HUES48 (cell line): ENCODE results near the gene HDAC8.
"Not testable (repeated sequence)": the region's sequence is repeated elsewhere in the genome, so short reads cannot be mapped to it uniquely, and the experiment has no call there.

Source experiments
- H3K27ac ChIP-seq: one replicate; pipeline ENCODE4 v1.7.0; 2013; ENCODE audit warnings: low read depth, low read length, inconsistent platforms
- H3K27me3 ChIP-seq: 2 replicates; pipeline ENCODE4 v1.6.1; 2013; ENCODE audit warnings: mild to moderate bottlenecking, low read length; ENCODE audit not compliant: control insufficient read depth, insufficient read depth
- H3K36me3 ChIP-seq: 2 replicates; pipeline ENCODE4 v1.6.1; 2013; ENCODE audit warnings: low read length; ENCODE audit not compliant: control insufficient read depth, insufficient read depth
- H3K4me1 ChIP-seq: 2 replicates; pipeline ENCODE4 v1.6.1; 2013; ENCODE audit warnings: mild to moderate bottlenecking, low read length; ENCODE audit not compliant: control insufficient read depth, insufficient read depth
- H3K4me3 ChIP-seq: 2 replicates; pipeline ENCODE4 v1.5.1; 2013; ENCODE audit warnings: mild to moderate bottlenecking, low read depth, low read length
- H3K9ac ChIP-seq: 2 replicates; pipeline ENCODE4 v1.6.1; 2013; ENCODE audit warnings: mild to moderate bottlenecking, low read depth, low read length, moderate library complexity
- H3K9me3 ChIP-seq: 2 replicates; pipeline ENCODE4 v1.6.1; 2013; ENCODE audit warnings: low read length; ENCODE audit not compliant: control insufficient read depth, insufficient read depth

Gene HDAC8

DNA sequence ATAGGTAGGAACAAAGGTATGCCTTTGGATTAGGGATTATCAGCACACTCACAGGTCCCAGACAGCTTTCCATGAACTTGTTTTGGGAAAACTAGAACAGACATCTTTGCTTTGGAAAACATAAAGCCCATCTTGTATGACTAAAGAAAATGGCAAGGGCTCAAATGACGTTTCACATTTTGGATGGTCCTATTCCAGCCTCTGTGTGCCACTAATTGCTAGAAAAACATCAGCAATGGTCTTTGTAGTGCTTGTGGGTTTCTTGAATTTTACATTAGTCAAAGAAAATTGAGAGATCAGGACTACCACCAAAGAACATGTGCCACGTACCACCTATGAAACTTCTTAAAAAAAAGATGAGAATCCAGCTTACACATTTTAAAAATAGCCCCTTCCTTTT lies 111.4 kb downstream of the HDAC8 start:
- no peaks in the 10 kb centered on the region for H3K27me3 ChIP-seq
- no peak overlapping the region for H3K27ac ChIP-seq
- H3K36me3 ChIP-seq: peaks cover 7% of the 10 kb centered on the region
- H3K9me3 ChIP-seq: 0 out of 2 replicates have a peak, but pooled peaks cover 9% of the 10 kb centered on the region
- no peaks in the 10 kb centered on the region for H3K4me1 ChIP-seq
- H3K9ac ChIP-seq: no peak overlapping the region
- H3K4me3 ChIP-seq: no peak overlapping the region

GRCh38 chrX:72460715-72461114 lies 111.9 kb downstream of the HDAC8 start:
- H3K27me3 ChIP-seq: no peaks in the 10 kb centered on the region

DNA sequence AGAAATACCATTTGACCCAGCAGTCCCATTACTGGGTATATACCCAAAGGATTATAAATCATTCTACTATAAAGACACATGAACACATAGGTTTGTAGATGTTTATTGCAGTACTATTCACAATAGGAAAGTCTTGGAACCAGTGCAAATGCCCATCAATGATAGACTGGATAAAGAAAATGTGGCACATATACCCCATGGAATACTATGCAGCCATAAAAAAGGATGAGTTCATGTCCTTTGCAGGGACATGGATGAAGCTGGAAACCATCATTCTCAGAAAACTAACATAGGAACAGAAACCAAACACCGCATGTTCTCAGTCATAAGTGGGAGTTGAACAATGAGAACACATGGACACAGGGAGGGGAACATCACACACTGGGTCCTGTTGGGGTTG lies 123.6 kb downstream of the HDAC8 start:
- H3K27ac ChIP-seq, H3K27me3 ChIP-seq, H3K4me3 ChIP-seq, H3K9ac ChIP-seq, H3K4me1 ChIP-seq, H3K9me3 ChIP-seq, H3K36me3 ChIP-seq: not testable (repeated sequence)

More at GRCh38 chrX:72460715-72461114, 111.9 kb downstream of the HDAC8 start:
- H3K9ac ChIP-seq: no peak overlapping the region
- no peaks in the 10 kb centered on the region for H3K4me1 ChIP-seq
- H3K4me3 ChIP-seq: no peak overlapping the region
- peaks cover 7% of the 10 kb centered on the region for H3K36me3 ChIP-seq
- H3K27ac ChIP-seq: no peak overlapping the region
- H3K9me3 ChIP-seq: 0 out of 2 replicates have a peak, but pooled peaks cover 9% of the 10 kb centered on the region

GRCh38 chrX:72440764-72441163 lies 131.9 kb downstream of the HDAC8 start:
- H3K9me3 ChIP-seq, H3K27ac ChIP-seq, H3K36me3 ChIP-seq, H3K4me1 ChIP-seq, H3K27me3 ChIP-seq, H3K4me3 ChIP-seq, H3K9ac ChIP-seq: not testable (repeated sequence)

DNA sequence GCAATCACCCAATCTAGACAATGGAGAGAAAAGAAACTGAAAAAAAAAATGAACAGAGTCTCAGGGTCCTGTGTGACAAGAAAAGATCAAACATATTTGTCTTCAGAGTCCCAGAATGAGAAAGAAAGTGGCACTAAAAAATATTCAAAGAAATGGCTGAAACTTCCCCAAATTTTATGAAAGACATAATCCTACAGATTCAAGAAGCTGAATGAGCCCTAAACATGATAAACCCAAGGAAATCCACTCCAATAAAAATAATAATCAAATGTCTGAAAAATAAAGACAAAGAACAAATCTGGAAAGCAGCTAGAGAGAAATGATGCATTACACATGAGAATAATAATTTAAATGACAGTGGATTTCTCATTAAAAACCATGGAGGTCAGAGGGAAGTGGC lies 136.6 kb downstream of the HDAC8 start:
- no peak overlapping the region for H3K9ac ChIP-seq

GRCh38 chrX:72430405-72430968 lies 142.2 kb downstream of the HDAC8 start:
- Histone ChIP-seq H3K27me3 (no peaks in the 10 kb centered on the region), H3K9ac (no peak overlapping the region), H3K27ac (no peak overlapping the region), H3K9me3 (peaks cover 6% of the 10 kb centered on the region; the same call in 1 of the 2 replicates), H3K4me3 (no peak overlapping the region), H3K4me1 (no peaks in the 10 kb centered on the region), H3K36me3 (no peaks in the 10 kb centered on the region)

More for the DNA sequence above, 136.6 kb downstream of the HDAC8 start:
- Histone ChIP-seq H3K36me3 (no peaks in the 10 kb centered on the region), H3K4me3 (no peak overlapping the region), H3K27me3 (no peaks in the 10 kb centered on the region), H3K4me1 (no peaks in the 10 kb centered on the region), H3K9me3 (peaks cover 10% of the 10 kb centered on the region; the same call in 1 of the 2 replicates), H3K27ac (no peak overlapping the region)

- Histone ChIP-seq H3K4me3 (no peak overlapping the region), H3K36me3 (no peaks in the 10 kb centered on the region), H3K9me3 (peaks cover 44% of the 10 kb centered on the region), H3K4me1 (no peaks in the 10 kb centered on the region), H3K27ac (no peak overlapping the region), H3K9ac (no peak overlapping the region), H3K27me3 (no peaks in the 10 kb centered on the region)
These were observed 150.8 kb downstream of the HDAC8 start for GRCh38 chrX:72421797-72422196.

DNA sequence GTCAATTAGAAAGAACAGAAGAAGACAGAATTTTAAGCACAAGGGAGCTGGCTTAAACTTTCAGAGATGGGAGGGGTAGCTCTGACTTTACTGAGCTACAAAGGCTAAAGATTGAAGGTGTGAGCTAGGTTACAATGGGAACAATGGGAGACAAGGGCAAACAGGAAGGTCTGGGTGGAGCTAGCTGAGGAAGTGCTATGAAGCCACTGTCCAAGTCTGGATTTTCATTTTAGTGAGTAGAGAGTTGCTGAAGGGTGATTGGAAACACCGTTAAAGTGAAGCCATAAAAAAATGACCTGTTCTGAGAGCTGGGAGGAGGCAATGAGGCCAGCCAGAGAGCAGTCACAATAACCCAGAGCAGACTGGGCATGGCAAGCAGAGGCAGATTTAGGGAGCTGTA lies 162.7 kb downstream of the HDAC8 start:
- no peak overlapping the region for H3K4me3 ChIP-seq
- H3K27me3 ChIP-seq: no peaks in the 10 kb centered on the region; the same call in 1 of the 2 replicates
- H3K4me1 ChIP-seq: no peaks in the 10 kb centered on the region
- peaks cover 18% of the 10 kb centered on the region for H3K9me3 ChIP-seq
- no peak overlapping the region for H3K9ac ChIP-seq
- H3K36me3 ChIP-seq: no peaks in the 10 kb centered on the region
- no peak overlapping the region for H3K27ac ChIP-seq

- Histone ChIP-seq H3K27ac (no peak overlapping the region), H3K9ac (no peak overlapping the region), H3K27me3 (no peaks in the 10 kb centered on the region; the same call in 1 of the 2 replicates), H3K36me3 (no peaks in the 10 kb centered on the region), H3K4me3 (no peak overlapping the region), H3K4me1 (no peaks in the 10 kb centered on the region), H3K9me3 (peaks cover 18% of the 10 kb centered on the region)
These were observed 163.8 kb downstream of the HDAC8 start for GRCh38 chrX:72408885-72409284.

DNA sequence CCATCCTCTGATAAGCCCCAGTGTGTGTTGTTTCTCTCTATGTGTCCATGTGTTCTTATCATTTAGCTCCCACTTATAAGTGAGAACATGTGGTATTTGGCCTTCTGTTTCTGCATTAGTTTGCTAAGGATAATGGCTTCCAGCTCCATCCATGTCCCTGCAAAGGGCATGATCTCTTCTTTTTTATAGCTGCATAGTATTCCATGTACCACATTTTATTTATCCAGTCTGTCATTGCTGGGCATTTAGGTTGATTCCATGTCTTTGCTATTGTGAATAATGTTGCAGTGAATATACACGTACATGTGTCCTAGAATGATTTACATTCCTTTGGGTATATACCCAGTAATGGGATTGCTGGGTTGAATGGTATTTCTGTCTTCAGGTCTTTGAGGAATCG lies 167.5 kb downstream of the HDAC8 start:
- not testable (repeated sequence) for H3K4me1 ChIP-seq, H3K27ac ChIP-seq, H3K4me3 ChIP-seq, H3K27me3 ChIP-seq, H3K9ac ChIP-seq, H3K36me3 ChIP-seq
- peaks cover 12% of the 10 kb centered on the region; the same call in 1 of the 2 replicates for H3K9me3 ChIP-seq

DNA sequence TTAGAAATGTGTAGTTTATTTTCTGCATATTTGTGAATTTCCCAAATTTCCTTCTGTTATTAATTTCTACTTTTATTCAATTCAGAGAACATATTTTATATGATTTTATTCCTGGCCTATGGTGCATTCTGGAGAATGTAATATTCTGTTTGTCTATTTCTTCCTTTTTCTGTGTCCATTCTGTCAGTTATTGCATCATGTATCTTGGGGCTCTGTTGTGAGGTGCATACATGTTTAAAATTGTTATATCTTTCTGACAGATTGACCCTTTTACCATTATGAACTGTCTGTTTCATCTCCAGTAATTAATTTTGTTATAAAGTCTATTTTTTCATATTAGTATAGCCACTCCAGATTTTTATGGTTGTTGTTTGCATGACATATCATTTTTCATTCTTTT lies 170.0 kb downstream of the HDAC8 start:
- Histone ChIP-seq H3K9ac (no peak overlapping the region), H3K4me3 (no peak overlapping the region), H3K4me1 (no peaks in the 10 kb centered on the region), H3K27ac (no peak overlapping the region), H3K27me3 (no peaks in the 10 kb centered on the region), H3K36me3 (no peaks in the 10 kb centered on the region), H3K9me3 (peaks cover 3% of the 10 kb centered on the region; the same call in 1 of the 2 replicates)
